Ovary (tissue), 9 donors: Measurements from ENCODE around the gene TTC33. TPM values are rescaled to one million over a fixed set of nuclear protein-coding genes. Genes with fewer than 3 reads are reported as not detected.

Experiments
- DNase-seq, 5 donors: peaks; one replicate each; pipeline ENCODE4 v3.0.0-alpha.2; 2019 to 2020
- H3K27ac ChIP-seq, 2 donors: fragments of 200-600 bp; one replicate each; pipeline versions ENCODE4 v1.5.1 to v1.8.0; 2019 to 2022
- H3K27me3 ChIP-seq: fragments of 200-600 bp; one replicate; pipeline ENCODE4 v1.8.0; 2022
- H3K36me3 ChIP-seq: fragments of 200-600 bp; sonication (generic); one replicate; pipeline ENCODE4 v1.5.1; 2019
- H3K4me1 ChIP-seq: one replicate; pipeline ENCODE4 v1.8.1; 2013; ENCODE audit warnings: mild to moderate bottlenecking, moderate library complexity; ENCODE audit not compliant: insufficient read depth
- H3K4me3 ChIP-seq: fragments of 200-600 bp; sonication (generic); one replicate; pipeline ENCODE4 v1.5.1; 2017
- H3K9me3 ChIP-seq, 2 donors: fragments of 200-600 bp in 1 of 2; sonication (generic) in 1 of 2; one replicate each; pipeline versions ENCODE4 v1.5.1 to v1.8.1; 2013 to 2019; ENCODE audit warnings: mild to moderate bottlenecking in 1 of 2, moderate library complexity in 1 of 2
- EP300 ChIP-seq: sonication (generic); formaldehyde crosslinking; IDR thresholded peaks from one replicate; pipeline ENCODE4 v1.6.1; 2017; ENCODE audit warnings: antibody characterized with exemption
- POLR2A ChIP-seq: fragments of 450-650 bp; IDR thresholded peaks from one replicate; pipeline ENCODE4 v1.6.1; 2017; ENCODE audit warnings: antibody characterized with exemption, mild to moderate bottlenecking, moderate library complexity
- WGBS, 3 donors: extraction: QIAGEN DNeasy Blood & Tissue Kit in 1 of 3; methylation state at CpG; one replicate each; pipeline versions ENCODE4 v1.1.5 to v1.1.7; 2013 to 2017; 5-methylcytosine and 5-hydroxymethylcytosine counted together
- intact Hi-C, 4 donors: fragments of 100-400 bp; cut with DNase I; formaldehyde crosslinking; loops; one replicate each; pipeline versions ENCODE4 v1.11.0 to v1.15.1; 2022 to 2023
- polyA plus RNA-seq, 2 donors: library from polyadenylated mRNA; stranded (reverse); fragments of 200-250 nt in 1 of 2; fragments of 350-450 nt in 1 of 2; fragmentation: Illumina TruSeq in 1 of 2; extraction: RNeasy Lipid Tissue Mini Kit (QIAGEN cat#74804) in 1 of 2; gene quantifications; one replicate each; pipeline ENCODE4 v1.2.3, GENCODE V29; 2013 to 2014
- total RNA-seq, 7 donors: library from RNA; depleted of rRNA in 2 of 7; stranded (reverse); fragments of >200 nt in 2 of 7; fragmentation: NEBNext Ultra II Directional in 3 of 7; extraction: Animal tissue kit (Norgen Biotek cat#: 25700) in 3 of 7; gene quantifications; one replicate each; pipeline versions ENCODE4 v1.1.0 to v1.2.4, GENCODE V29; 2016 to 2023
- TF ChIP-seq, protein P1 (sequence below), 3 donors: fragments of 450-650 bp in 2 of 3; fragments of 200-600 bp in 1 of 3; IDR thresholded peaks; one replicate each; pipeline versions ENCODE4 v1.5.1 to v1.8.0; 2016 to 2022; ENCODE audit warnings: antibody characterized with exemption in 3 of 3, mild to moderate bottlenecking in 1 of 3
- donor health status: DM: no; HTN: no; CAD: no; lungs with moderate emphysema.
- donor health status: DM: no; HTN: no; CAD: no.
- donor health status: Bipolar disorder and iron deficiency.
- donor health status: DM: yes; HTN: yes; CAD: no.
- donor health status: DM: no; HTN: no; CAD: no.
- donor health status: DM: yes; HTN: yes; CAD: no.

The TTC33 gene
- total and polyA plus RNA-seq, 9 donors: 10.6 to 26.0 (median 18.8) TPM

DNA sequence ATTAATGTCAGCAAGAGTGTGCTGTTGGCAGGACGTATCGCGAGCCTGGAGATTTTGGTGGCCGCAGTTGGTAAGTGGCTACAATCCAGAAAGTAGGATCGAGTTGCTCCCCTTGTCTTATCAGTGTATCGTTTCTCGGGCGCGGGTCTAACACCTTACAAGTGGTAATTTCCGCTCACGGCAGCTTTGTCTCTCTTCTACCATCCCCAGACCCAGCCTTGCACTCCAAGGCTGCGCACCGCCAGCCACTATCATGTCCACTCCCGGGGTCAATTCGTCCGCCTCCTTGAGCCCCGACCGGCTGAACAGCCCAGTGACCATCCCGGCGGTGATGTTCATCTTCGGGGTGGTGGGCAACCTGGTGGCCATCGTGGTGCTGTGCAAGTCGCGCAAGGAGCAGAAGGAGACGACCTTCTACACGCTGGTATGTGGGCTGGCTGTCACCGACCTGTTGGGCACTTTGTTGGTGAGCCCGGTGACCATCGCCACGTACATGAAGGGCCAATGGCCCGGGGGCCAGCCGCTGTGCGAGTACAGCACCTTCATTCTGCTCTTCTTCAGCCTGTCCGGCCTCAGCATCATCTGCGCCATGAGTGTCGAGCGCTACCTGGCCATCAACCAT is 74.9 kb downstream of the TTC33 start:
- 8 to 12% (median 10%) methylated on average over 34 to 37 of the region's 37 CpGs for WGBS, 3 donors
- H3K4me1 ChIP-seq: peaks cover 9% of the 10 kb centered on the region
- no peaks in the 10 kb centered on the region for H3K9me3 ChIP-seq
- no peak overlapping the region for H3K27ac ChIP-seq
- H3K4me3 ChIP-seq: peak overlapping the region; percentile 63
- H3K36me3 ChIP-seq: no peaks in the 10 kb centered on the region
- no peaks in the 10 kb centered on the region for H3K27me3 ChIP-seq
- intact Hi-C loops: loop anchor here in 3 of 4 donors (10.0 kb wide), 4 partner anchors 726 to 1106 kb away; no protein-coding TSS in a partner anchor
- DNase-seq: peak in 2 of 5 donors; percentile 16
- no peak for TF ChIP-seq POLR2A
- TF ChIP-seq, protein P1, sequence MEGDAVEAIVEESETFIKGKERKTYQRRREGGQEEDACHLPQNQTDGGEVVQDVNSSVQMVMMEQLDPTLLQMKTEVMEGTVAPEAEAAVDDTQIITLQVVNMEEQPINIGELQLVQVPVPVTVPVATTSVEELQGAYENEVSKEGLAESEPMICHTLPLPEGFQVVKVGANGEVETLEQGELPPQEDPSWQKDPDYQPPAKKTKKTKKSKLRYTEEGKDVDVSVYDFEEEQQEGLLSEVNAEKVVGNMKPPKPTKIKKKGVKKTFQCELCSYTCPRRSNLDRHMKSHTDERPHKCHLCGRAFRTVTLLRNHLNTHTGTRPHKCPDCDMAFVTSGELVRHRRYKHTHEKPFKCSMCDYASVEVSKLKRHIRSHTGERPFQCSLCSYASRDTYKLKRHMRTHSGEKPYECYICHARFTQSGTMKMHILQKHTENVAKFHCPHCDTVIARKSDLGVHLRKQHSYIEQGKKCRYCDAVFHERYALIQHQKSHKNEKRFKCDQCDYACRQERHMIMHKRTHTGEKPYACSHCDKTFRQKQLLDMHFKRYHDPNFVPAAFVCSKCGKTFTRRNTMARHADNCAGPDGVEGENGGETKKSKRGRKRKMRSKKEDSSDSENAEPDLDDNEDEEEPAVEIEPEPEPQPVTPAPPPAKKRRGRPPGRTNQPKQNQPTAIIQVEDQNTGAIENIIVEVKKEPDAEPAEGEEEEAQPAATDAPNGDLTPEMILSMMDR (IDR thresholded peaks at IDR 0.05): no peak
- TF ChIP-seq EP300: no peak

DNA sequence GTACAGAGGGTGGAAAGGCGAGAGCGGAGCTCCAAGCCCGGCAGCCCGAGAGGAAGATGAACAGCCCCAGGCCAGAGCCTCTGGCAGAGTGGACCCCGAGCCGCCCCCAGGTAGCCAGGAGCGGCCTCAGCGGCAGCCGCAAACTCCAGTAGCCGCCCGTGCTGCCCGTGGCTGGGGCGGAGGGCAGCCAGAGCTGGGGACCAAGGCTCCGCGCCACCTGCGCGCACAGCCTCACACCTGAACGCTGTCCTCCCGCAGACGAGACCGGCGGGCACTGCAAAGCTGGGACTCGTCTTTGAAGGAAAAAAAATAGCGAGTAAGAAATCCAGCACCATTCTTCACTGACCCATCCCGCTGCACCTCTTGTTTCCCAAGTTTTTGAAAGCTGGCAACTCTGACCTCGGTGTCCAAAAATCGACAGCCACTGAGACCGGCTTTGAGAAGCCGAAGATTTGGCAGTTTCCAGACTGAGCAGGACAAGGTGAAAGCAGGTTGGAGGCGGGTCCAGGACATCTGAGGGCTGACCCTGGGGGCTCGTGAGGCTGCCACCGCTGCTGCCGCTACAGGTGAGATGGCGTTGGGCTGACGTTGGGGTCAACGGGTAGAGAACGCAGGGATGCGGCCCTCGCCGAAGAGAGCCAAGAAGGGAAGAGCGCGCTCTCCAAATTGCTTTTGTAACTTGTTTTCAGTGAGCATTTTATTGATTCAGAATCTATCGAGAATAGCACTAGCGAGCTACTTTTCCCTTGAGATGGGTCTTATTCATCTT is 75.7 kb downstream of the TTC33 start, which contains the start of gene PTGER4:
Gene PTGER4 (plus strand): TSS at position 3 of the 769 bp plus-strand sequence. CDS start 1,079 bp downstream, outside the sequence.
- no peak for DNase-seq
- no peak for TF ChIP-seq POLR2A
- no peak for TF ChIP-seq EP300
- TF ChIP-seq, protein P1 (IDR thresholded peaks at IDR 0.05): no peak
- no peaks in the 10 kb centered on the region for H3K9me3 ChIP-seq
- peaks cover 9% of the 10 kb centered on the region for H3K4me1 ChIP-seq
- H3K36me3 ChIP-seq: no peaks in the 10 kb centered on the region
- peak within 1 kb of the TSS in 1 of 2 donors; percentile 22 for H3K27ac ChIP-seq
- H3K4me3 ChIP-seq: peak within 1 kb of the TSS; percentile 63
- no peaks in the 10 kb centered on the region for H3K27me3 ChIP-seq
- intact Hi-C loops: loop anchor here in 3 of 4 donors (10.0 kb wide), 4 partner anchors 725 to 1105 kb away; no protein-coding TSS in a partner anchor
- WGBS, 3 donors: 2 to 3% (median 3%) methylated on average over 44 of the region's 44 CpGs

DNA sequence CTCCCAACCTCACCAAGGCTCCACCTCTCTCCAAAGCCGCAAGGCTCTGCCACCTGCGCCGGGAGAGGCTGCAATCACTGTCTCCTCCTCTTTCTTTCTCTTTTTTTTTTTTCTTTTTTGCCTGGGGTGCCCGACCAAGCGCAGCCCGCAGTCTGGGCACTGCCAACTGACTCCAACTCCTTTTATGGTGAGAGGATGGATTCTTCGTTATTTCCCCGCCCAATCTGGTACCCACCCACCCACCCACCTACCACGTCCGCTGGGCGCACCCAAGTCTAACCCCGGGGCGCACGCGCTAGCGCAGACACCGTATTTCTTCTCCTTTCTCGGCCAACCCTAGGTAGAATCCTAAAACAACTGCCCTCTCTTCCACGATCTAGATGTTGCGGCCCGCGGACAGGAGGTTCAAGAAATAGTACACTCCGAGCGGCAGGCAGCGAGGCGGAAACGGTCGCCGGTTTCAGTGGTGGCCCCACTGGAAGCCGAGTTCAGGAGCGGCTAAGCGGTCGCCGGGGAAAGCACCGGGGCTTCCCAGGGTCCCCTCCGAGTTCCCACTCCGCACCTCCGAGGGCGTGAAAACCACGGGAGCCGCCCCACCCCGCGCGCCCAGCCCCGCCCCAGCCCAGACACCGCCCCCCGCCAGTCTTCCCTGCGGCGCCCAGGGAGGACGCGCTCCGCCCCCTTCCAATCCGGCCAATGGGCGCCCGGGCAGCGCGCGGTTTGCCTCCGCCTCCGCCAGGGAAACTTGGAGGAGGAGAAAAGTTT is 76.4 kb downstream of the TTC33 start:
- H3K36me3 ChIP-seq: no peaks in the 10 kb centered on the region
- 0 to 1% (median 1%) methylated on average over 20 to 60 of the region's 60 CpGs for WGBS, 3 donors
- H3K27ac ChIP-seq: peak overlapping the region in 1 of 2 donors; percentile 22
- intact Hi-C loops: loop anchor here in 1 of 4 donors (10.0 kb wide), 1 partner anchor 965 kb away; no protein-coding TSS in a partner anchor
- no peaks in the 10 kb centered on the region for H3K27me3 ChIP-seq
- DNase-seq: peak; percentile 66 to 84 (median 80)
- peak overlapping the region; percentile 63 for H3K4me3 ChIP-seq
- peaks cover 9% of the 10 kb centered on the region for H3K4me1 ChIP-seq
- H3K9me3 ChIP-seq: no peaks in the 10 kb centered on the region
- TF ChIP-seq, protein P1 (IDR thresholded peaks at IDR 0.05): no peak
- TF ChIP-seq POLR2A (no peak), EP300 (no peak)
